GM12892 (cell line): ENCODE data around the gene CD80.

Experiments
- POLR2A ChIP-seq: IDR thresholded peaks from 2 replicates; pipeline ENCODE4 v1.6.1; 2011; ENCODE audit warnings: low read depth, low read length, control low read depth
- TAF1 ChIP-seq: IDR thresholded peaks from 2 replicates; pipeline ENCODE4 v1.6.1; 2011; ENCODE audit warnings: low read depth, mild to moderate bottlenecking, control low read depth, low read length, borderline replicate concordance

- TF ChIP-seq TAF1 (no peak), POLR2A (no peak)
Measured at GRCh38 chr3:119575507-119575906, 16.1 kb upstream of the CD80 start.
